K562 (cell line): Measurements from ENCODE around the gene SHANK1. TPM values are rescaled to one million over a fixed set of nuclear protein-coding genes. Genes with fewer than 3 reads are reported as not detected.

ENCODE experiments used
- DACH1 ChIP-seq: fragments of 450-650 bp; IDR thresholded peaks from 2 replicates; pipeline ENCODE4 v1.6.1; 2018; ENCODE audit not compliant: partially characterized antibody
- MAZ ChIP-seq, 2 experiments: fragments of 450-650 bp in 1 of 2; sonication (generic) in 1 of 2; formaldehyde crosslinking; IDR thresholded peaks in 1 of 2; conservative IDR thresholded peaks in 1 of 2; 2 replicates each; pipeline versions ENCODE4 v1.4.0 to v1.5.0; 2020; ENCODE audit warnings: mild to moderate bottlenecking in 1 of 2, missing genetic modification reagents in 1 of 2
- MYNN ChIP-seq, 2 experiments: sonication (generic); formaldehyde crosslinking in 1 of 2; IDR thresholded peaks; 2 replicates each; pipeline versions ENCODE4 v1.5.0 to v1.6.1; 2016 to 2020; ENCODE audit warnings: antibody characterized with exemption in 1 of 2, missing genetic modification reagents in 1 of 2
- NR2C1 ChIP-seq, 2 experiments: fragments of 450-650 bp; IDR thresholded peaks; 2 replicates each; pipeline ENCODE4 v1.6.1; 2017; ENCODE audit warnings: mild to moderate bottlenecking in 2 of 2, antibody characterized with exemption in 1 of 2, inconsistent platforms in 1 of 2, missing compliant biosample characterization in 1 of 2, missing genetic modification characterization in 1 of 2
- RNF219 ChIP-seq: fragments of 250-450 bp; sonication (Bioruptor Pico); IDR thresholded peaks from 2 replicates; pipeline ENCODE4 v1.5.0; 2022; ENCODE audit warnings: mild to moderate bottlenecking
- VEZF1 ChIP-seq: fragments of 200-800 bp; sonication (Bioruptor generic); IDR thresholded peaks from 2 replicates; pipeline ENCODE4 v1.6.1; 2017; ENCODE audit warnings: missing genetic modification characterization, missing compliant biosample characterization
- ZNF584 ChIP-seq: fragments of 200-800 bp; sonication (Bioruptor generic); IDR thresholded peaks from 2 replicates; pipeline ENCODE4 v1.6.1; 2016; ENCODE audit warnings: low read depth, mild to moderate bottlenecking, missing genetic modification characterization, missing compliant biosample characterization
- ZNF764 ChIP-seq: fragments of 250-450 bp; sonication (Bioruptor Pico); IDR thresholded peaks from 2 replicates; pipeline ENCODE4 v1.4.0; 2020; ENCODE audit warnings: low read depth, mild to moderate bottlenecking, moderate library complexity
- polyA plus RNA-seq, 8 experiments: library from polyadenylated mRNA; depleted of rRNA in 4 of 8; stranded (reverse) in 5 of 8; unstranded in 3 of 8; fragments of >200 nt; fragmentation: Nextera tagmentation in 2 of 8; fragmentation: Illumina TruSeq in 1 of 8; extraction: Ambion mirVana in 2 of 8; extraction: Trizol in 1 of 8; gene quantifications; 2 replicates each; pipeline versions ENCODE4 v1.2.1 to v1.2.3, GENCODE V29; 2011 to 2014; ENCODE audit warnings: inconsistent platforms in 1 of 8, missing spikeins in 1 of 8
- total RNA-seq, 7 experiments: library from RNA; depleted of rRNA in 6 of 7; stranded (reverse); fragments of >200 nt in 6 of 7; fragmentation: Illumina TruSeq in 2 of 7; extraction: Trizol in 2 of 7; gene quantifications; 2 replicates each; pipeline versions ENCODE4 v1.2.1 to v1.2.3, GENCODE V29; 2011 to 2021; ENCODE audit warnings: low replicate concordance in 1 of 7
- TF ChIP-seq, protein P1 (sequence below): sonication (generic); formaldehyde crosslinking; IDR thresholded peaks from 2 replicates; pipeline ENCODE4 v1.8.0; 2022; ENCODE audit warnings: mild to moderate bottlenecking, missing genetic modification reagents
- TF ChIP-seq, protein P2 (sequence below): fragments of 450-650 bp; formaldehyde crosslinking; conservative IDR thresholded peaks from 2 replicates; pipeline ENCODE4 v1.4.0; 2022; ENCODE audit warnings: mild to moderate bottlenecking, missing genetic modification characterization

SHANK1 gene
- total and polyA plus RNA-seq, 9 of the 15 experiments (the other 6 are each of a cell fraction or from before 2014, with no cell fraction given): 0.33 to 1.3 (median 0.55) TPM; not detected in 2

DNA sequence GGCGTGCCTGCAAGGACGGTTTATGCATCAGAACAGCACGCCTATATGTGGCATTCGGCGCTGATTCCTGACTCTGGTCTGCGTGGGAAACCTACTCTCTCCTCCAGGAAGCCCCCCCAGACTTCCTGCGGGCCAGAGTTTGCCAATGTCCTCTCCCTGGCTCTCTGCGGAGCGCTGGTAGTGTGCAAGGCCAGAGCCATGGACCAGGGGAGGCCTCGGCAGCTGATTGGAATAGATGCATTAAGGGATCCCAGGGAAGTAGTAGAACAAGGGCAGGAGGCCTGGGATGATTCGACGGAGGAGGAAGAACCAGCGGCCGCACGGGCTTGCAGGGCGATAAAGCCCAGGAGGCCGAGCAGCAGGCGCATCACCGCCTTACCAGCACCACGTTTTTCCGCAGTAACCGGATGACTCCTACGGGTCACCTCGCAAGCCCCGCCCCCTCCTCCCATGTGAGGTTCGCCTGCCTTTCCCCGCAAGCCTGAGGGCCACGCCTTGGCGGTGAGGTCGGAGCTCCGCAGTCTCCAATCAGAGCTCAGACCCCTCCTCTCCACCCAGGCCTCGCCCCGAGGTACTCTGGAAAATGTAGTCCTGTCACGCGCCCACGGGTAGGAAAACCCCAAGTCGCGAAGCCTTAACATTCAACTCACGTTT, 8.6 kb upstream of the SHANK1 start (continued):
- TF ChIP-seq MYNN (IDR thresholded peaks at IDR 0.05) (peak; percentile 83; the same call in 1 of the 2 replicates), MYNN (CRISPR knock-in tag; IDR thresholded peaks at IDR 0.05) (no peak), DACH1 (no peak), VEZF1 (CRISPR knock-in tag) (peak; percentile 71), RNF219 (CRISPR knock-in tag) (no peak), MAZ (CRISPR knock-in tag; conservative IDR thresholded peaks at IDR 0.05 in 1 of 2, IDR thresholded peaks at IDR 0.05 in 1 of 2) (peak in 1 of 2 experiments; percentile 71; a peak in 3 of 4 replicates), ZNF584 (CRISPR knock-in tag) (0 out of 2 replicates have a peak, but pooled peaks have one; percentile 46), NR2C1 (IDR thresholded peaks at IDR 0.05) (peak; percentile 77), NR2C1 (tag; IDR thresholded peaks at IDR 0.05) (peak; percentile 79; the same call in 1 of the 2 replicates), ZNF764 (peak; percentile 15; the same call in 1 of the 2 replicates)
- TF ChIP-seq, protein P1, sequence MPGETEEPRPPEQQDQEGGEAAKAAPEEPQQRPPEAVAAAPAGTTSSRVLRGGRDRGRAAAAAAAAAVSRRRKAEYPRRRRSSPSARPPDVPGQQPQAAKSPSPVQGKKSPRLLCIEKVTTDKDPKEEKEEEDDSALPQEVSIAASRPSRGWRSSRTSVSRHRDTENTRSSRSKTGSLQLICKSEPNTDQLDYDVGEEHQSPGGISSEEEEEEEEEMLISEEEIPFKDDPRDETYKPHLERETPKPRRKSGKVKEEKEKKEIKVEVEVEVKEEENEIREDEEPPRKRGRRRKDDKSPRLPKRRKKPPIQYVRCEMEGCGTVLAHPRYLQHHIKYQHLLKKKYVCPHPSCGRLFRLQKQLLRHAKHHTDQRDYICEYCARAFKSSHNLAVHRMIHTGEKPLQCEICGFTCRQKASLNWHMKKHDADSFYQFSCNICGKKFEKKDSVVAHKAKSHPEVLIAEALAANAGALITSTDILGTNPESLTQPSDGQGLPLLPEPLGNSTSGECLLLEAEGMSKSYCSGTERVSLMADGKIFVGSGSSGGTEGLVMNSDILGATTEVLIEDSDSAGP (CRISPR knock-in tag): no peak
- TF ChIP-seq, protein P2, sequence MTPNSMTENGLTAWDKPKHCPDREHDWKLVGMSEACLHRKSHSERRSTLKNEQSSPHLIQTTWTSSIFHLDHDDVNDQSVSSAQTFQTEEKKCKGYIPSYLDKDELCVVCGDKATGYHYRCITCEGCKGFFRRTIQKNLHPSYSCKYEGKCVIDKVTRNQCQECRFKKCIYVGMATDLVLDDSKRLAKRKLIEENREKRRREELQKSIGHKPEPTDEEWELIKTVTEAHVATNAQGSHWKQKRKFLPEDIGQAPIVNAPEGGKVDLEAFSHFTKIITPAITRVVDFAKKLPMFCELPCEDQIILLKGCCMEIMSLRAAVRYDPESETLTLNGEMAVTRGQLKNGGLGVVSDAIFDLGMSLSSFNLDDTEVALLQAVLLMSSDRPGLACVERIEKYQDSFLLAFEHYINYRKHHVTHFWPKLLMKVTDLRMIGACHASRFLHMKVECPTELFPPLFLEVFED (CRISPR knock-in tag): no peak
